Measurements from ENCODE around the gene CEP19. TPM values are rescaled to one million over a fixed set of nuclear protein-coding genes. Genes with fewer than 3 reads are reported as not detected.
A peak's percentile ranks its signal among the peaks of the same experiment; 100 is the strongest.

CEP19 gene
- polyA plus RNA-seq, 1 experiment = 3.4 TPM

DNA sequence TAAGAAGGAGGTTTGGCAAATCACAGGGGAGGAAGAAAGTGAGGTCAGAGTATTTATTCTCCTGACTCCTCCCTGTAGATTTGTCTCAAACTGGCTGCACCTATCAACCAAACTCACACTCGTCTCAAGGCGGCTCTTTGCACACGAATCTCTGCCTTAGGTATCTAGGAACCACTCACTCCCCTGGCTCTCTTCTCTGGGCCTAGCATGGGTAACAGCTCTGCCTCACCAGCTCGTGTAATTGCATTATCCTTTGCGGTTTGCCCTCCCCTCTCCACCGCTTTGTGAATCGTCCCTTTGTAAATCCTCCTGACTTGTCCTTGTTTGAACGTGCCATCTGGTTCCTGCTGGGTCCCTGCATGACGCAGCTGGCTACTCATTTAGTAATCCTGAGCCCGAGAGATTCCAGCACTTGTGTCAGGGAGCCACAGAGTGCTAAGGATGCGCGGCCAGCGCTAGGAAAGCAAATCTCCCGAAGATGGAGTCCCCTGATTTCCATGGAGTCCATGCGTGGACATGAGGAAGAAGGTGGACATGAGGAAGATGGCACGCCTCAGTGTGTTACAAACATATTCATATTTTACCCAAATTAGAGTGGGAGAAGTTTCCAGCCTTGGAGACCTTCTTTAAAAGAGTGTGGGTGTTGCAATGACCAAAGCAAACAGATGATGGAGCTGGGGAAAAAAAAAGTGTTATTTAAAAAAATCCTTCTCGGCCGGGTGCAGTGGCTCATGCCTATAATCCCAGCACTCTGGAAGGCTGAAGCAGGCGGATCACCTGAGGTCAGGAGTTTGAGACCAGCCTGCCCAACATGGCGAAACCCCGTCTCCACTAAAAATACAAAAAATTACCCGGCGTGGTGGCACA, 45.8 kb downstream of the CEP19 start:
- DNase-seq (ENCODE audit: low read depth, low spot score) = no peak
- TF ChIP-seq, protein P1, sequence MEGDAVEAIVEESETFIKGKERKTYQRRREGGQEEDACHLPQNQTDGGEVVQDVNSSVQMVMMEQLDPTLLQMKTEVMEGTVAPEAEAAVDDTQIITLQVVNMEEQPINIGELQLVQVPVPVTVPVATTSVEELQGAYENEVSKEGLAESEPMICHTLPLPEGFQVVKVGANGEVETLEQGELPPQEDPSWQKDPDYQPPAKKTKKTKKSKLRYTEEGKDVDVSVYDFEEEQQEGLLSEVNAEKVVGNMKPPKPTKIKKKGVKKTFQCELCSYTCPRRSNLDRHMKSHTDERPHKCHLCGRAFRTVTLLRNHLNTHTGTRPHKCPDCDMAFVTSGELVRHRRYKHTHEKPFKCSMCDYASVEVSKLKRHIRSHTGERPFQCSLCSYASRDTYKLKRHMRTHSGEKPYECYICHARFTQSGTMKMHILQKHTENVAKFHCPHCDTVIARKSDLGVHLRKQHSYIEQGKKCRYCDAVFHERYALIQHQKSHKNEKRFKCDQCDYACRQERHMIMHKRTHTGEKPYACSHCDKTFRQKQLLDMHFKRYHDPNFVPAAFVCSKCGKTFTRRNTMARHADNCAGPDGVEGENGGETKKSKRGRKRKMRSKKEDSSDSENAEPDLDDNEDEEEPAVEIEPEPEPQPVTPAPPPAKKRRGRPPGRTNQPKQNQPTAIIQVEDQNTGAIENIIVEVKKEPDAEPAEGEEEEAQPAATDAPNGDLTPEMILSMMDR (IDR thresholded peaks at IDR 0.05; ENCODE audit: low read depth, low read length) = no peak
- ChIA-PET CTCF (interaction anchor here (0.6 kb wide), 1 partner anchor 28 kb away, joined by 4 read pairs; no protein-coding TSS in a partner anchor), POLR2A (no interaction called here)
- Histone ChIP-seq H3K9me3 (ENCODE audit: control insufficient read depth, insufficient read depth, low read length) (no peaks in the 10 kb centered on the region; the same call in 1 of the 2 replicates), H3K4me3 (ENCODE audit: low read depth, low read length) (no peak overlapping the region), H3K27me3 (ENCODE audit: control insufficient read depth, insufficient read depth, low read length) (peaks cover 6% of the 10 kb centered on the region), H3K27ac (ENCODE audit: low read depth, low read length) (peak overlapping the region; percentile 57)

DNA sequence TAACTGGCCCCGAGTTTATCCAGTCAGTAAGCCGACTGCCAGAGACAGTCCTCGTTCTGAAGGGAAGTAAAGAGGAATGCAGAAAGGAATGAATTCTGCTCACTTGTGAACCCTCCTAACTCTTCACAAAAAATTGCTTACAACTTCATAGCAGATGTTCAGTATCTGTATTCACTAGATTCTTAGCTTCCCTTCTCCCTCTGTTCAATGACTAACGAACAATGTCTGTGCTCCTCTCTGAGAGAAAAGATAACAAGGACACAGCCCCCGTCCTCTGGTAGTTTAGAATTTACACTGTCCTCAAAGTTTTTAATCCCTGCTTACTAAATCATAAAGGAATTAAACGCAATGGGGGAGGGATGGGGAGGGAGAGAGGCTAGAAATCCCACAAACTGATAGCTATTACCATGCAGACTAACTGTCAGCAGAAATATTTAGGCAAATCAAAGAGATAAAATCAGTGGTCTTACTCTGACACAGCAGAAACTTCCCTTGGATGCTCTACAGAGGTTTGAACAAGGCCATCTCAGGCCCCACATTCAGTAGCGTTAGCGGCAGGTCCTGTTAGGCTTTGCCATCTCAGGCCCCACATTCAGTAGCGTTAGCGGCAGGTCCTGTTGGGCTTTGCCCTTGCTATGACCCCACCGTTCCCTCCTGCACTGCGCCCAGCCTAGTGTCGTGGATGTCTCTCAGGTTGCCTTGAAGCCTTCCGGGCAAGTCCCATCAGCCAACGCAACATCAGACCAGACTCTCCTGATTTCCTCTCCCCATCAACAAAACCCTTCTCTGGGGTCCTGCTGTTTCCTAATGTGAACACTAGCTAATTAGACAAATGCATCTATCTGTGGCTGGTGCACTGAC, 49.1 kb downstream of the CEP19 start:
- CTCF ChIA-PET = interaction anchor here (0.8 to 1.4 kb wide), 2 partner anchors 22 to 53 kb away, joined by 3 read pairs; no protein-coding TSS in a partner anchor
- no peak overlapping the region for H3K4me3 ChIP-seq (ENCODE audit: low read depth, low read length)
- peaks cover 6% of the 10 kb centered on the region; the same call in 1 of the 2 replicates for H3K9me3 ChIP-seq (ENCODE audit: control insufficient read depth, insufficient read depth, low read length)
- H3K27me3 ChIP-seq (ENCODE audit: control insufficient read depth, insufficient read depth, low read length) = peaks cover 5% of the 10 kb centered on the region
- TF ChIP-seq, protein P1 (IDR thresholded peaks at IDR 0.05; ENCODE audit: low read depth, low read length) = no peak
- H3K27ac ChIP-seq (ENCODE audit: low read depth, low read length) = no peak overlapping the region
- POLR2A ChIA-PET = interaction anchor here (0.7 to 1.7 kb wide), 2 partner anchors 12 to 170 kb away, joined by 3 to 5 read pairs; no protein-coding TSS in a partner anchor
- DNase-seq (ENCODE audit: low read depth, low spot score) = no peak

DNA sequence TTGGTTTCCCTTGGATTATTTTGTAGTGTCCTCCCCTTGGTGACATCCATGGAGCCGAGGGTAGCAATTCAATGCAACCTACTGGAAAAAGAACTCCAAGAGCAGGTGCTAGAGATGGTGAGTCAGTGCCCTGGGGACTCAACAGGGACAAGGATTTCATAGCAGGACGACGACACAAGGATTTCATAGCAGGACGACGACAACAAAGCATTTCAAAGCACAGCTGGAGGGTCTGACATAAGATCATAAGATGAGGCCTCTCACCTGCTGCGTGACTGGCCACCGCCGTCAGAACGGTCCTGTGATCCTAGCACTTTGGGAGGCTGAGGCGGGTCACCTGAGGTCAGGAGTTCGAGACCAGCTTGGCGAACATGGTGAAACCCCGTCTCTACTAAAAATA, 50.0 kb downstream of the CEP19 start:
- DNase-seq (ENCODE audit: low read depth, low spot score) = no peak
- POLR2A ChIA-PET = interaction anchor here (0.8 to 1.7 kb wide), 2 partner anchors 11 to 23 kb away, joined by 3 to 5 read pairs; no protein-coding TSS in a partner anchor
- peak overlapping the region; percentile 21 for H3K27ac ChIP-seq (ENCODE audit: low read depth, low read length)
- H3K4me3 ChIP-seq (ENCODE audit: low read depth, low read length) = no peak overlapping the region
- H3K9me3 ChIP-seq (ENCODE audit: control insufficient read depth, insufficient read depth, low read length) = peaks cover 6% of the 10 kb centered on the region; the same call in 1 of the 2 replicates
- TF ChIP-seq, protein P1 (IDR thresholded peaks at IDR 0.05; ENCODE audit: low read depth, low read length) = no peak
- CTCF ChIA-PET = no interaction called here
- peaks cover 5% of the 10 kb centered on the region for H3K27me3 ChIP-seq (ENCODE audit: control insufficient read depth, insufficient read depth, low read length)

DNA sequence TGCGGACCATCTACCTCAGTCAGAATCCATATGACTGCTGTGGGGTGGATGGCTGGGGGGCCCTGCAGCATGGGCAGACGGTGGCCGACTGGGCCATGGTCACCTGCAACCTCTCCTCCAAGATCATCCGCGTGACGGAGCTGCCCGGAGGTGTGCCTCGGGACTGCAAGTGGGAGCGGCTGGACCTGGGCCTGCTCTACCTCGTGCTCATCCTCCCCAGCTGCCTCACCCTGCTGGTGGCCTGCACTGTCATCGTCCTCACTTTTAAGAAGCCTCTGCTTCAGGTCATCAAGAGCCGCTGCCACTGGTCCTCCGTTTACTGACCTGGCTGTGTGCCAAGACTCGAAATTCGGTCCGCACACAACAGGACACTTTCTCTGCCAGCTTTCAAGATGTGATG, 50.6 kb downstream of the CEP19 start:
- TF ChIP-seq, protein P1 (IDR thresholded peaks at IDR 0.05; ENCODE audit: low read depth, low read length) = no peak
- peaks cover 6% of the 10 kb centered on the region; the same call in 1 of the 2 replicates for H3K9me3 ChIP-seq (ENCODE audit: control insufficient read depth, insufficient read depth, low read length)
- POLR2A ChIA-PET = no interaction called here
- H3K27me3 ChIP-seq (ENCODE audit: control insufficient read depth, insufficient read depth, low read length) = peaks cover 5% of the 10 kb centered on the region
- no peak overlapping the region for H3K27ac ChIP-seq (ENCODE audit: low read depth, low read length)
- no peak overlapping the region for H3K4me3 ChIP-seq (ENCODE audit: low read depth, low read length)
- CTCF ChIA-PET = no interaction called here
- DNase-seq (ENCODE audit: low read depth, low spot score) = no peak

Measured in AG04450 (cell line).